Measurements from ENCODE around the gene RGCC. TPM values are rescaled to one million over a fixed set of nuclear protein-coding genes. Genes with fewer than 3 reads are reported as not detected.
"Not testable (repeated sequence)": the region's sequence is repeated elsewhere in the genome, so short reads cannot be mapped to it uniquely, and the experiment has no call there.

Gene RGCC
- total RNA-seq, 1 donor from 2014 or later, result 82.8 TPM

DNA sequence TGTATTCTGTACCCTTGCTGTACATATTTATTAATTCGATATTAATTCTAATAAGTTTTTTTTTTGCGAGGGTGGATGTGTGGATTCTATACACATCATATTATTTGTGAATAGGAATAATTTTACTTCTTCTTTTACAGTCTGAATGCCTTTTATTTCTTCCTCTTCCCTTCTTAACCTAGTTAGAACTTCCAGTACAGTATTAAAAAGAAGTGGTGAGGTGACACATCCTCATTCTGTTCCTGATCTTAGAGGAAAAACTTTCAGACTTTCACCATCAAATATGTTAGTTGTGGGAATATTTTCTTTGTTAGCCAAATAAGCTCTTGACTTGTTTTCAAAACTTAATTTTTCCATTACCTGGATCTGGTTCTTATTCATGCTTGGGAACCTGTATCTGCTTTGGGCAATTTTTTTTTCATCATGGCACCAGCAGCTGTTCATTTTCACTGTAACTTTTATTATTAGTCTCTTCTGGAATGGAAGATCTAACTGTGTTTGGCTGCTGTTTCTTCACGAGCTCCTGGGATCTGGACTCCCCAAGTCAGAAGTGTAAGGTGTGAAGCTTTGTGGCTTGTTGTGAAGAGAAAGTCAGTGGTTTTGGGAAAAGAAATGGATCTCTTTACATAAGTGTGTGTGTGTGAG lies 33.1 kb downstream of the RGCC start:
- no peak for DNase-seq (ENCODE audit: low spot score)

DNA sequence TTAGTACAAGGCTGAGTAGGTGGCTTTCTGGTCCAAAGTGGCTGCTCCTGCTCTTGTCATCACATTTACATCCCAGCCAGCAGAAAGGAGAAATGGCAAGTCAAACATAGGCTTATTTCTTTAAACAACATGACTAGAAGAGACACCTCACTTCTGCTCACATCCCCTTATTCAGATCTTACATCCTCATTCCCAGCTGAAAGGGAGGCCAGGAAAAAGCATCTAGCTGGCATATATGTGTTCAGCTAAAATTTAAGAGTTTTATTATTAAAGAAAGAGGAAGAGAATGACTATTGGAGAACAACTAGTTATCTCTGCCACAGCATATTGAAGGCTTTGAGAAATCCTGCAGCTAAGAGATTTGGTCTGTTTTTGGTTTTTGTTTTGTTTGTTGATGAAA lies 34.1 kb downstream of the RGCC start:
- no peak for DNase-seq (ENCODE audit: low spot score)

DNA sequence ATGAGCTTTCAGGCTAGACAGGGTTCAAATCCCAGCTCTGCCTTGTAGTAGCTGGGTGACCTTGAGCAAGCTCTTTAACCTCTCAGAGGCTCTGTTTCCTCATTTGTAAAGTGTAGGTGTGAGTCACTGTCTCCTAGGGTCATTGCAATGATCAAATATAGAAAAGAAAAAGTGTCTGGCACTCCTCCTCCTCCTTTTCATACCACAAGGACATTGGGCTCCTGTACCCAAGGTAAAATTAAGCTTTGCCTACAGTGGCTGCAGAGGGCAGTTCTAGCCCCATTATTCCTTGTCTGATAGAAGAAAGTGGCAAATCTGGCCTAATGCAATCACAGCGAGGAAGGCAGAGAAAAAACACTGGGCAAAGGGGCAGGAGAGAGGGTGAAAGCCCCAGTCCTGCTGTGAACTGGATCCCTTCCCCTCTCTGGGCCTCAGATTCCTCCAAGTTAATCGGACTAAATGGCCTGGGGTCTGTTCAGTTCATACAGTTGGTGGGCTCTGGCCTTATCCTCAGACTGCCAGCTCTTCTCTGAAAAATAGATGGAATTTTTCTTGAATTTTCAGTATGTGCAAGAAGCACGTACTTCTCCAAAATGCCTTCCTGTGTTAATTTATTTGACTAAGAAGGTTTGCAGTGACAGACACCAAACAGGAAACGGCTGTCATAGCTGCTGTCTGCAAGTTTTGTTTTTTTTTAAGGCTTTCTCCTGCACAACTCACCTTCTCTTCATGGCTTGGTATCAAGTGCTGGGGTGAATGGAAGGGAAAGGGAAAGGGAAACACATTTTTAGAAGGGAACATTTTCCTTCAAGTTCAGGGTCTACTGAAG lies 35.3 kb downstream of the RGCC start:
- DNase-seq (ENCODE audit: low spot score), result no peak

DNA sequence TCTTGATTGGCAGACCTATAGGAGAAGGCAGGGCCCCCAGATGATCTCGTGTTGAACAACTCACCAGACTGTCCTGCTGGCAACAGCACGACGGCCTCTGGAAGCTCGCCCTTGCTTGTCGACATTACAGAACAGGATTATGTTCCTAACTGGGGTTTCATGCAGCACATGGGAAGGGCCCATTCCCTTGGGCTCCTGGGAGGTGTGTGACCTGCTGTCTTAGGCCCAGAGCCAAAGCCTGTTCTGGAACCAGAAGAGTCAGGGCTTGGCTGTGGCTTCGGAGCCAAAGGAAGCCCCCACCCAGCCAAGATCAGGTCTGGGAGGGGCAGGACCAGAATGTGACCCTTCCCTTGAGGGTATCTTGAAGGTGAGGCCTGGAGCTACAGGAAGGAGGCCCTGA lies 36.9 kb downstream of the RGCC start:
- peak; percentile 42 for DNase-seq (ENCODE audit: low spot score)

DNA sequence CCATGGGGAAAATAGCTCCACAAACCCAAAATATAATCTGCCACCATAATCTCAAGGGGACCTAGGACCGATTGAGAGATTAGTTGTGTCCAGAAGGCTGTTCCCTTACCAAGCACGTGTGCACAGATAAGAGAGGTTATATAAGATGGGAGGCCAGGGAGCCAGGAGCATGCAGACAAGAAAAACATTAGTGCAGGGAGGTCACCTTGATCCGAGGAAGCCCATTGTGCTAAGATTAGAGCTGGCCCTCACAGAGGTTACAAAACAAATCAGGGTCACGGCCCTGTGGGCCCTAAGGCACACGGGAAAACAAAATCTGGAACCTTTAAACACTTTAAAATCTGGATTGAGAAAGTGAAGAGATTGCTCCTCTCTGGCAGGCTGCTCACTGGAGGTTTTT lies 37.7 kb downstream of the RGCC start:
- no peak for DNase-seq (ENCODE audit: low spot score)

DNA sequence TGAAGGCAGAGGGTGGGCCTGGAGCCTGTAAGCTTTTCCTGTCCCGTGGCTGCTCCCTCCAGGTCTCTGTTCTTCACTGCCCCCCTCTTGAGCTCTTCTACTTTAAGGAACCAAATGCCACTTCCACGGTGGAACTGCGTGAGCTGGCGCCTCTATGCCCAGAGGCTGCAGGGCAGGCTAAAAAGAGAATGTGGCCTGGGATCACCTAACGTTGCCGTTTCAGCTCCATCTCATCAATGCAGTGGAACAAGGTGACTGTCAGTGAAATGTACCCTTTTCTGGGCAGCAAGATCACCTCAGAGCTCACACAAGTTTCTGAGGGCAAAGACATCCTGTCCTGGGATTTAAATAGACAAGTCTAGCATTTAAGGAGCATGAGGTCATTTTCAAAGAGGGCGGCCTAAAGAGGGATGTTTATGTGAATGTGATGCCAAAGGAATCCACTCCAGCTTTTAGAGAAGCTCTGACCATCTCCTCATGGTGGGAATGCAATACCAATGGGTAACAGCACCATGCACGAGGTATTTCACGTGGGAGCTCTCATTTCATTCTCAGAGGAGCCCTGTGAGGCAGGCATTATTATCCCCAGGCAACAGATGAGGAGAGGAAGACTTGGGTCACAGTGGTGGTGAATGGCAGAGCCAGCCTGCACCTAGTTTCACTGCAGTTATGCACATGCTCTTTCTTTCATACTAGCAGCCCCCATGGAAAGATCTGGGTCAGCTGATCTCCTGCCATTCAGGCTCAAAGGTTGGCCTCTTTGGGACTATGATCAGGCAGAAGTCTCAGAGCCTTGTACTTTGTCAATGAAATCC lies 39.3 kb downstream of the RGCC start:
- peak; percentile 36 for DNase-seq (ENCODE audit: low spot score)

DNA sequence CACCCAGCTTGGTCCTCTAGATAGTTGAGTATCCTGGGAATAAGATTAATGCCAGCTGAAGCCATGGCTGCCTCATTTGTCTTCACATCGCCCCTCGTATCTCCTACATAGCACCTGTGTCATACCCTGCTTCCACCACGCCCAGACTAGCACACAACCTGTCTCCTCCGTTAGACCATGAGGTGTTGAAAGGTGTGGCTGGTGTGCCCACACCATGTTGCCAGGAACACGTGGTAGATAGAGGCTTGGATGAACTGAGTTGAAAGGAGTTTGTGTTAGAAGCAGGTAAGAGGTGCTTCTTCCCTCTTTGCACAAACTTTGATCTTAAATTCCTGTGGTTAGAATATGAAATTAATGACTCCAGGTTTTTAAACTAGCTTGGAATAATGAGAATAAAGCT lies 40.1 kb downstream of the RGCC start:
- no peak for DNase-seq (ENCODE audit: low spot score)

DNA sequence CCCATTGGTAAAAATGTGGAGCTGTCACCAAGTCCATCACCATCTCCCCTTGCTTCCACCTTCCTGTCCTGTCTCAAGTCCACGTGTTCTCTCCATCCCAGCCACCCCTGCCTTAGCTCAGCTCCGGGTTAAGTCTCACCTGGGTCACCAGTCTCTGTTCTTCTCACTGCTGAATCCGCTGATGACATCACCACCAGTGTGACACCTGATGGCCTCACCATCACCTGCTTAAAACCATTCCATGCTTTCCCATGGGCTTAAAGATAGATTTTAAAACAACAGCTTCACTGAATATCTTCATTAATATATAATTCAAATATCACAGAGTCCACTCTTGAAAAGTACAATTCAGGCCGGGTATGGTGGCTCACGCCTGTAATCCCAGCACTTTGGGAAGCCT lies 42.1 kb downstream of the RGCC start:
- DNase-seq (ENCODE audit: low spot score), result no peak

DNA sequence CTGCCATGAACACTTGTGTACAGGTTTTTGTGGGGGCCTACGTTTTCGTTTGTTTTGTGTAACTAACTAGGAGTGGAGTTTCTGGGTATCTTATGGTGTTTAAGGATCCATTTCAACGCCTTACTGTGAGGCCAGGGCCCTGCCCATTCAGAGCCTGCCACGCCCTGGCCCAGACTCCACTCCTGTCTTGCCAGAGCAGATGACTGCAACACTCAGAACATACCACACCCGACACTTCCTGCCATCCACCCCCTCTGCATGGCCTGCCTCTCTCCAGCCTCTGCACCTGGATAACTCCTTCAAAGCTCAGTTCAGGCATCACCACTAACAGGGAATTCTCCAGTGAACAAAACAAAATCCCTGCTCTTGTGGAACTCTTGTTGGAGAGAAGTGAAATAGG lies 43.2 kb downstream of the RGCC start:
- DNase-seq (ENCODE audit: low spot score), result no peak

DNA sequence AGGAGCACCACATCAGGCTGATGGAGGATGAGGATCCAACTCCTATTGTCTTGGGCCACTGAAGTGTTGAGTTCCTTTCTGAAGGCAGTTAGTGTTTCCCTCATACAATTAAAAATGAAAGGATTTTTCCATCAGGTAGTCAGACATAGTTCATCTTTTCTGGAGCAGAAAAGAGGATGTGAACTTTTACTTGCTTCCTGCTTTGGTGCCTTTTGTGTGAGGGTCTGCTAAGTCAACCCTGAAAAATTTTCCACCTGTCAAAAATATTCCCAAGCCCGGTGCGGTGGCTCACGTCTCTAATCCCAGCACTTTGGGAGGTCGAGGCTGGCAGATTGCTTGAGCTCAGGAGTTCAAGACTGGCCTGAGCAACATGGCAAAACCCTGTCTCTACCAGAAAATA lies 43.9 kb downstream of the RGCC start:
- DNase-seq (ENCODE audit: low spot score), result no peak

DNA sequence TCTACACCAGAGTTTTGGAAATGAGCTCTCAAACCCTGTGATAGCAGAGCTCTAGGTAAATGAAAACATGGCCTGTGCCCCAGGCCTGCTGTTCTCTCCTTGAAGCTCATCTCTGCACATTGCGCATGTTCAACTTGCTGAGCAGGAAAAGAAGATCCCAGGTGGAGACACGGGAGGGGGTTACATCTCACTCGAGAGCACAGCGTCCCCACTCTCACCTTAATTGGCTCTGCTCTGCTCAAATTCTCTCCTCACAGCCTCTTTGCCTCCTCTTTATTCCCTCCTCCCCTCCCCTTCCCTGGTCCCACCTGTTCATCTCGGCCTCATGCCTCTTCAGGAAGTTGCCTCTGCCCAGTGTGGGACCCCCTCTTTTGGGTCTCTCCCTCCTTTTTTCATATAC lies 44.7 kb downstream of the RGCC start:
- no peak for DNase-seq (ENCODE audit: low spot score)

DNA sequence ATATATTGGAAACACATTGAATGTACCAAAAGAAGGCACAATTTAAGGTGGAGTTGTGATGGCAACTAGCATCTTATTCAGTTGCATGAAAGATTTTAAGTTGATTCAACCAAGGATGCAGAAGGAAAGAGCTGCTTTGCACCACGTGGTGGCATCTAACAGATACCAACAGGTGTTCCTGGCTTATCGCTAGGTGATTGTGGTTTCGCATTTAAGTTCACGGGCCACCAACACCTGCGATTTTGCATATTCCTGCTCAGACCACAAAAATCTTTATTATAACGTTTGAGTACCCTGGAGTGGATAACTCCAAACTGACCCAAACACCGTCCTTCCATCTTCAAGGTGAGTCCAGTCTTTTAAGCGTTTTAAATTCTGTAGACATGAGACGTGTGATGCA lies 45.3 kb downstream of the RGCC start:
- no peak for DNase-seq (ENCODE audit: low spot score)

DNA sequence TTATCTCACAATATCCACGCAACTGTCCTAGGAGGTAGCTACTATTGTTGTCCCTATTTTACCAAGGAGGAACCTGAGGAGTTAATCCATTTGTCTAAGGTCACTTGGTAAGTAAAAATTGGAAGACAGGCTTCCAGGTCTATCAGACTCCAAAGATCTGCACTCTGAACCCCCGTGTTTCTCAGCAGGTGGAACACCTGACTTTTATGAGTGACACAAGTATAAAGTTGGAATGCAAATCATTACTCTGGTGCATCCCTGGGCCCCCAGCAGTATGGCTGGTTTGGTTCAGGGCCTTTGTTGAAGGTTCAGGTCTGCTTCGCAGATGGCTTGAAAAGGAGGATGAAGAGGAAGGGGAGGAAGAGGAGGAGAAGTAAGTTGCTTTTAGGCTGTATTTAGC lies 46.0 kb downstream of the RGCC start:
- DNase-seq (ENCODE audit: low spot score), result no peak

DNA sequence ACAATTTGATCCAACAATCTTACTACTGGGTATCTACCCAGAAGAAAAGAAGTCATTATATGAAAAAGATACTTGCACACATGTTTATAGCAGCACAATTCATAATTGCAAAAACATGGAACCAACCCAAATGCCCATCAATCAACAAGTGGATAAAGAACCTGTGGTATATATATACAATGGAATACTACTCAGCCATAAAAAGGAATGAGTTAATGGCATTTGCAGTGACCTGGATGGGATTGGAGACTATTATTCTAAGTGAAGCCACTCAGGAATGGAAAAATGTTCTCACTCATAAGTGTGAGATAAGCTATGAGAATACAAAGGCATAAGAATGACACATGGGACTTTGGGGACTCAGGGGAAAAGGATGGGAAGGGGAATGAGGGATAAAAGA lies 47.3 kb downstream of the RGCC start:
- not testable (repeated sequence) for DNase-seq (ENCODE audit: low spot score)

DNA sequence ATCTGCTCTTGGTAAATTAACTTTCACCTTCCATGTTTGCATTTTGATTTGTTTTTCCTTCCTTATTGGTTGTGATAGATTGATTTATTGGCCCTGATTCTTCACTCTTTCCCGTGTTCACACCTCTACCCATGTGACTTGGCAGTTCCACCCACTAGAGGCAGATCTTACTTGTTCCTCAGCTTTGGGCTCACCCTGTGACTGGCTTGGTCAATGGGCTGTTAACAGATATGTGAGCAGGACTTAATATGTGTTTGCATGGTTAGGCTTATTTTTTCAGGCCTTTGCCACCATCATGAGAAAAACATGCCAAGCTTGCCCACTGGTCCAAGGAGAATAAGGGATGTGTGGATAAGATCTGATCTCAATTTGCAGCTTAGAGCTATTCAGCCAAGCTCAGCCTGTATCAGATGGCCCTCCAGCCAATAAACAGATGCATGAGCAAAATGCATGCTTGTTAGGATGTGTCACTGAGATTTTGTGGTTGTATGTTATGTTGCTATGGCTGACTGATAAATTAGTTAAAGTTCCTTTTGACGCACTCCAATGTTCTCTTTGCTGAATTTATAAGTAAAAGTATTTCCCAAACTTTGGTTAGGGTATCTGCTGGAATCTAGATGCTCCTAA lies 48.0 kb downstream of the RGCC start:
- peak; percentile 53 for DNase-seq (ENCODE audit: low spot score)

DNA sequence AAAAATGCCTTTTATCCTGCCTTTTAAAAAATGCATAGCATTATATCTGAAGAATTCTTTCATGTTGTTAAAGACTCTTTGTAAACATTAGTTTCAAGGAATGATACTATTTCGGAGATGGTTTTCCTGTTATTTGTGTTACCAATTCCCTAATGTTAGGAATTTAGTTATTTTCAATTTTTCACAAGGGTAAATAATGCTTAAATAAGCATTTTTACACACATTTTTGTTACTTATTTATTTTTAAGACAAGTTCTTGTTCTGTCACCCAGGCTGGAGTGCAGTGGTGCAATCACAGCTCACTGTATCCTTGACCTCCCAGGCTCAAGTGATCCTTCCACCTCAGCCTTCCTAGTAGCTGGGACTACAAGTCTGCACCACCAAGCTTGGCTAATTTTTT lies 49.0 kb downstream of the RGCC start:
- no peak for DNase-seq (ENCODE audit: low spot score)

DNA sequence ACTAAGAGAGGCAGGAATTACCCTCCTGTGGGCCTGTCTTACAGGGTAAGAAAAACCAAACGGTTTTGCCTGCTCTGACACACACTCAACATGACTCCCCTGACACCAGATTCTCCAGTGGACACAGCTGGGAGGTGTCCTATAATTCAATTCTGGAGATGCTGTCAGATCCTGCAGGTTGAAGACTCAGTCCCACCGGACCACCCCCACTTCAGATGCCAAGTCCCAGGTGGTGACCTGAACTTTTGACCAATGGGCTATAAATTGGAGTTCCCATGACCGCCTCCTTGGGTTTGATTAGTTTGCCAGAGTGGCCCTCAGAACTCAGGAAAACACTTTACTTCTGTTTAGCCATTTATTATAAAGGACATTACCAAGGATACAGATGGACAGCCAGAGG lies 52.6 kb downstream of the RGCC start:
- no peak for DNase-seq (ENCODE audit: low spot score)

DNA sequence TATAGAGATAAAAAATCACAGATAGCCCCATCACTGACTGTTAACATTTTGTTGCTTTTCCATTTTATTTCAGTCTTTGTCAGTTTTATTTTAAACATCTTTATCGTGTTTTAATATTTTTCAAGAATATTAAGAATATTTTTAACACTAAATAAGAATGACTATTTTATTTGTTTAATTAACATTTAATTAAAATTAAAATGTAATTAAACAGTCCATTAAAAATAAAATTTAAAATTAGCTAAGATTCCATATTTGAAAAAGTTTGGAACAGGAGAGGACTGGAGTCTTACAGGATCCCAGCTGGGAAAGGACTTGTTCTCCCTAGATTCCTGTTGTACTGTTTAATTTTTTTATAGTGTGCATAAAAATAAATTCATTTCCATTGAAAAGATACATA lies 54.5 kb downstream of the RGCC start:
- no peak for DNase-seq (ENCODE audit: low spot score)

DNA sequence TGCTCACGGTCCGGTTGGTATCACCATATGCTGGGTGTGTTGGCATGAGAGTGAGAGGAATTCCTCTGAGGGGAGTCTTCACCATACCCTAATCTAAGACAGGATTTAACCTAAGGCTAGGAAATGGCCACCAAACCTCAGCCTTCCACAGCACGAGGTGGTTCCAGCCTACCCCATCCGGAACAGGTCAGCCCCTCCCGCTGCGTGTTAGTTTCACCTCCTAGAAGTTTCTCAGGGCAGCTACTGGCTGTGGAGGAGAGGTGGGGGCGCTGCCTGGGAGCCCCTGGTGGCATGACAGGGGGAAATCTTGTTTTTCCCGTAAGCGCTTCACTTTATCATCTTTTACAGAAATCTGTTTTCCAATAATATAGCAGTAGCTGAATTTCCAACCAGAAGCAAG lies 55.1 kb downstream of the RGCC start:
- no peak for DNase-seq (ENCODE audit: low spot score)

DNA sequence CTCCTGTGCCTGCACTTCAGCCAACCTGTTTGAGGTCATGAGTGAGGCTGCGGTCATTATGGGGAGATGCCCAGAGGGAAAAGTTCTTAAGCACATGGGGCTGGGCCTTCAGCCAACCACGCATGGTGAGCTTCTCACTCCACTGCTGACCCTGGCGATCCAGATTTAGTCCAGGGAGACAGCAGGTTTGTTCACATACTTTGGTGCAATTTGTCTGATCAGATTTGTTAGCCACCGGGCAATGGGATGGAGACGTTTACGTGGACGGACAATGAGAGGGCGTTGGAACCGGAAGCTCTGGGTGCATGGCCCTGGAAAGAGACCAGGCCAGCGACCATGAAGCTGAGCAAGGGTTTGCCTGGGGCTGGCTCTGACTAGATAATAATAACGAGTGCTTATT lies 56.2 kb downstream of the RGCC start:
- DNase-seq (ENCODE audit: low spot score), result no peak

DNA sequence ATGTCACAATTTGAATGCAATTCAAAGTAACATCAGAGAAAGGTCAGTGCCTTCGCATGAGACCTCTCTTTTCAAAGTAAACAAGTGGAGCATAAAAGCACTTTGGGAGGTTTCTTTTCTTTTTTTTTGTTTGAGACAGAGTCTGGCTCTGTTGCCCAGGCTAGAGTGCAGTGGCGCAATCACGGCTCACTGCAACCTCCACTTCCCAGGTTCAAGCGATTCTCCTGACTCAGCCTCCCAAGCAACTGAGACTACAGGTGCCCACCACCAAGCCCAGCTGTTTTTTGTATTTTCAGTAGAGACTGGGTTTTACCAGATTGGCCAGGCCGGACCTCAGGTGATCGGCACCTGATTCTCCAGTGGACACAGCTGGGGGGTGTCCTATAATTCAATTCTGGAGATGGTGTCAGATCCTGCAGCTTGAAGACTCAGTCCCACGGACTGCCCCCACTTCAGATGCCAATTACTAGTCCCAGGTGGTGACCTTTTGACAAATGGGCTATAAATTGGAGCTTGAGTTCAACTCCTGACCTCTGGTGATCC lies 57.6 kb downstream of the RGCC start:
- DNase-seq (ENCODE audit: low spot score), result no peak
